ENCODE results near the gene TTL. TPM values are rescaled to one million over a fixed set of nuclear protein-coding genes. Genes with fewer than 3 reads are reported as not detected.
"Not testable (repeated sequence)": the region's sequence is repeated elsewhere in the genome, so short reads cannot be mapped to it uniquely, and the experiment has no call there.

Gene TTL
- total RNA-seq, 2 experiments from 2014 or later, result 29.2 to 29.6 TPM

DNA sequence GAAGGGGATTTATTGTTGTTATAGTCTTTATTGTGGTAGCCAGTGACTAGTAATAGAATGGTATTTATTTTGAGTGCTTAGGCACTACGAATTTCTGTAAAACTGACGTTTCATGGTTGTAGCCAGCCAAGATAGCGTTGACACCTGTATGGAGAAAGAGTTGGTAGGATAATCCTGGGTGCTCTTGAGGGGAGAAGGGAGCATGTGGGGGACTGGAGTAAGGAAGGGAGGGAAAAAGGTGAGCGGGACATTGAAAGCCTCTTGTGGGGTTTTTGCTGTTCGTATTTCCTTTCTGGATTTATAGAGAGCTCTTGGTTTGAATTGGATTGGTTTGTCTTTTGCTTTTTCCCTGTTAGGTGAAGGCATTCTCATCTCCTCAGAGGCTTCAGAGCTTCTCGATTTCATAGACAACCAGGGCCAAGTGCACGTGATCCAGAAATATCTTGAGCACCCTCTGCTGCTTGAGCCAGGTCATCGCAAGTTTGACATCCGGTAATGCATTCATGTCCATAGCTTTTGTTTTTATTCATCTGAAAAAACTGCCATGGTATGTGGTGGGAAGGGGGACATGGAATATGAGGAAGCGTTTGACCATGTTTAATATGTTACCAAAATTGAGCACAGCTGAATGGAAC is 19.0 kb downstream of the TTL start:
- H3K4me3 Mint-ChIP-seq; H3K9me3 Mint-ChIP-seq; H3K27me3 Mint-ChIP-seq; H3K4me1 Mint-ChIP-seq (ENCODE audit: low read depth); POLR2A ChIA-PET; H3K27ac Mint-ChIP-seq; intact Hi-C loops (cut with micrococcal nuclease): not testable (repeated sequence)
- peaks cover 10% of the 10 kb centered on the region for H3K36me3 Mint-ChIP-seq (ENCODE audit: low read depth)
- ATAC-seq, result peak; percentile 82
- CTCF ChIA-PET, result interaction anchor here (0.7 to 1.2 kb wide), 4 partner anchors 10 to 26 kb away, joined by 3 to 6 read pairs (median 5); no protein-coding TSS in a partner anchor
- TF ChIP-seq, protein P1, sequence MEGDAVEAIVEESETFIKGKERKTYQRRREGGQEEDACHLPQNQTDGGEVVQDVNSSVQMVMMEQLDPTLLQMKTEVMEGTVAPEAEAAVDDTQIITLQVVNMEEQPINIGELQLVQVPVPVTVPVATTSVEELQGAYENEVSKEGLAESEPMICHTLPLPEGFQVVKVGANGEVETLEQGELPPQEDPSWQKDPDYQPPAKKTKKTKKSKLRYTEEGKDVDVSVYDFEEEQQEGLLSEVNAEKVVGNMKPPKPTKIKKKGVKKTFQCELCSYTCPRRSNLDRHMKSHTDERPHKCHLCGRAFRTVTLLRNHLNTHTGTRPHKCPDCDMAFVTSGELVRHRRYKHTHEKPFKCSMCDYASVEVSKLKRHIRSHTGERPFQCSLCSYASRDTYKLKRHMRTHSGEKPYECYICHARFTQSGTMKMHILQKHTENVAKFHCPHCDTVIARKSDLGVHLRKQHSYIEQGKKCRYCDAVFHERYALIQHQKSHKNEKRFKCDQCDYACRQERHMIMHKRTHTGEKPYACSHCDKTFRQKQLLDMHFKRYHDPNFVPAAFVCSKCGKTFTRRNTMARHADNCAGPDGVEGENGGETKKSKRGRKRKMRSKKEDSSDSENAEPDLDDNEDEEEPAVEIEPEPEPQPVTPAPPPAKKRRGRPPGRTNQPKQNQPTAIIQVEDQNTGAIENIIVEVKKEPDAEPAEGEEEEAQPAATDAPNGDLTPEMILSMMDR (IDR thresholded peaks at IDR 0.05), result peak; percentile 55
- DNase-seq, result peak; percentile 60

DNA sequence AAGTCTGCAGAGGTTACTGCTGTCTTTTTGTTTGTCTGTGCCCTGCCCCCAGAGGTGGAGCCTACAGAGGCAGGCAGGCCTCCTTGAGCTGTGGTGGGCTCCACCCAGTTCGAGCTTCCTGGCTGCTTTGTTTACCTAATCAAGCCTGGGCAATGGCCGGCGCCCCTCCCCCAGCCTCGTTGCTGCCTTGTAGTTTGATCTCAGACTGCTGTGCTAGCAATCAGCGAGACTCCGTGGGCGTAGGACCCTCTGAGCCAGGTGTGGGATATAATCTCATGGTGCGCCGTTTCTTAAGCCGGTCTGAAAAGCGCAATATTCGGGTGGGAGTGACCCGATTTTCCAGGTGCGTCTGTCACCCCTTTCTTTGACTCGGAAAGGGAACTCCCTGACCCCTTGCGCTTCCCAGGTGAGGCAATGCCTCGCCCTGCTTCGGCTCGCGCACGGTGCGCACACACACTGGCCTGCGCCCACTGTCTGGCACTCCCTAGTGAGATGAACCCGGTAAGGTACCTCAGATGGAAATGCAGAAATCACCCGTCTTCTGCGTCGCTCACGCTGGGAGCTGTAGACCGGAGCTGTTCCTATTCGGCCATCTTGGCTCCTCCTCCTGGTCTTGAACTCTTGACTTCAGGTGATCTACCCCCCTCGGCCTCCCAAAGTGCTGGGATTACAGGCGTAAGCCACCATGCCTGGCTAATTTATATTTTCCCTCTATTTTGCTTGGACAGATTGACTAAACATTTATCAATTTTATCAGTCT is 27.5 kb downstream of the TTL start:
- CTCF ChIA-PET, result interaction anchor here (1.0 to 1.4 kb wide), 2 partner anchors 36 to 388 kb away, joined by 3 read pairs; no protein-coding TSS in a partner anchor
- DNase-seq; H3K27ac Mint-ChIP-seq; H3K4me1 Mint-ChIP-seq (ENCODE audit: low read depth); POLR2A ChIA-PET; ATAC-seq; H3K4me3 Mint-ChIP-seq; H3K9me3 Mint-ChIP-seq; H3K27me3 Mint-ChIP-seq; intact Hi-C loops (cut with micrococcal nuclease): not testable (repeated sequence)
- peaks cover 12% of the 10 kb centered on the region for H3K36me3 Mint-ChIP-seq (ENCODE audit: low read depth)

DNA sequence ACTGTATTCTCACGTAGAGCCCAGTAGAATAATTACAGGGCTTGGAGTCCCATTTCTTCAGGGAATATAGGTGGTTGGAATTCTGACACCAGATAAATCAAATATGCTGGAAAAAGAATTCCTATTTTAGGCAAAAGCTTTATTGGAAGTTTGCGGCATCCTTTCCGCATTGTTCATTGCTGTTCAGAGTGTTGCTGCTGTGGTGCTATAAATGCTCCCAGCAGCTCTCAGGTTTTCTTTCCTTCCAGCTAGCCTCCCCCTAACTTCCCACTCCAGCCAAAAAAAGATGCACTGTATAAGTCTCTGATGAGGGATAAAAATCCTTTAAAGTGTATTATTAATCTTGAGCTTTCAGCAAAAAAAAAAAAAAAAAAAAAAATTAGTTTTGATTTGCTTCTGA is 34.8 kb downstream of the TTL start:
- no peaks in the 10 kb centered on the region for H3K4me1 Mint-ChIP-seq (ENCODE audit: low read depth)
- TF ChIP-seq, protein P1 (IDR thresholded peaks at IDR 0.05), result no peak
- CTCF ChIA-PET, result interaction anchor here (0.6 kb wide), 1 partner anchor 661 kb away, joined by 3 read pairs; no protein-coding TSS in a partner anchor
- H3K36me3 Mint-ChIP-seq (ENCODE audit: low read depth), result peaks cover 38% of the 10 kb centered on the region
- no peak overlapping the region for H3K27ac Mint-ChIP-seq
- H3K27me3 Mint-ChIP-seq, result no peaks in the 10 kb centered on the region
- H3K9me3 Mint-ChIP-seq, result peaks cover 2% of the 10 kb centered on the region
- intact Hi-C loops (cut with micrococcal nuclease), result no loop called here
- no peak for ATAC-seq
- no peak for DNase-seq
- POLR2A ChIA-PET, result no interaction called here
- no peak overlapping the region for H3K4me3 Mint-ChIP-seq

DNA sequence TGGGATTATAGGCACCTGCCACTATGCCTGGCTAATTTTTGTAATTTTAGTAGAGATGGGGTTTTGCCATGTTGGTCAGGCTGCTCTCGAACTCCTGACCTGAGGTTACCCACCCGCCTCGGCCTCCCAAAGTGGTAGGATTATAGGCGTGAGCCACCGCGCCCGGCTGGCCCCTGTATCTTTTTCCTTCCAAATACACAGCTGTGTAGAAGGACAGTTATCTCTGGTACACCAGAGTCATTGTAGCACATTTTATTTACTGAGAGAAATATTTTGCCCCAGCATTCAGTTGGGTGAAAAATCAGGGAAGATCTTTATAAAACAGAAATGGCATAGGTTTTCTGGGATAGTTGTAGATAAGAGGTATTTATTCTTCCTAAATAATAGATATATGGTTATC is 36.9 kb downstream of the TTL start:
- no peaks in the 10 kb centered on the region for H3K4me1 Mint-ChIP-seq (ENCODE audit: low read depth)
- intact Hi-C loops (cut with micrococcal nuclease), result no loop called here
- ChIA-PET CTCF (interaction anchor here (0.8 kb wide), 1 partner anchor 25 kb away, joined by 3 read pairs; no protein-coding TSS in a partner anchor), POLR2A (no interaction called here)
- H3K4me3 Mint-ChIP-seq, result no peak overlapping the region
- H3K9me3 Mint-ChIP-seq, result peaks cover 2% of the 10 kb centered on the region
- TF ChIP-seq, protein P1 (IDR thresholded peaks at IDR 0.05), result no peak
- DNase-seq (no peak), ATAC-seq (no peak)
- H3K36me3 Mint-ChIP-seq (ENCODE audit: low read depth), result peaks cover 52% of the 10 kb centered on the region
- H3K27me3 Mint-ChIP-seq, result no peaks in the 10 kb centered on the region
- no peak overlapping the region for H3K27ac Mint-ChIP-seq

DNA sequence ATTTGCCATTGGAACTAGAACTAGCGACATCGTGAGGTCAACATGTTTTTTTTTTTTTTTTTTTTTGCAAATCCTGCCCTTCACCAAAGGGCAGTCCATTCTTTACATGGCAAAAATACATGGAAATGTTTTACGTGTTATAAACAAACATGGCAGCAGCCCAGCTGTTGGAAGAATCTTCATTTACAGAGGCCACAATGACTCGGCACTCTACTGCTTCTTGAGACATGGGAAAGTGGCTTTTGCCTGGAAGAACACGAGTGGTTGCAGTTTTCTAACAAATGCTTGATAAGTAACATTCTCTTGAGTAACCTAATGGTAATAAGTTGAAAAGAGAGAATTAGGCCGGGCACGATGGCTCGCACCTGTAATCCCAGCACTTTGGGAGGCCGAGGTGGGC is 37.5 kb downstream of the TTL start:
- no peak for ATAC-seq
- Mint-ChIP-seq H3K4me1 (ENCODE audit: low read depth) (no peaks in the 10 kb centered on the region), H3K27ac (no peak overlapping the region), H3K9me3 (peaks cover 2% of the 10 kb centered on the region), H3K36me3 (ENCODE audit: low read depth) (peaks cover 48% of the 10 kb centered on the region), H3K4me3 (no peak overlapping the region), H3K27me3 (no peaks in the 10 kb centered on the region)
- POLR2A ChIA-PET, result interaction anchor here (0.6 kb wide), 1 partner anchor 40 kb away, joined by 3 read pairs; no protein-coding TSS in a partner anchor
- DNase-seq, result no peak
- CTCF ChIA-PET, result interaction anchor here (1.5 kb wide), 1 partner anchor 39 kb away, joined by 3 read pairs; no protein-coding TSS in a partner anchor
- TF ChIP-seq, protein P1 (IDR thresholded peaks at IDR 0.05), result no peak
- intact Hi-C loops (cut with micrococcal nuclease), result no loop called here

Measured in activated CD8-positive, alpha-beta T cell treated with anti-CD3 and anti-CD28 coated beads for 36 hours (primary cell).